GM12801 (cell line): ENCODE results near the gene FYN.

Experiments used
- CTCF ChIP-seq: IDR thresholded peaks from one replicate; pipeline ENCODE4 v1.5.1; 2011; ENCODE audit warnings: control low read depth; ENCODE audit not compliant: insufficient read length; ENCODE audit errors: extremely low read depth

FYN gene

GRCh38 chr6:111644893-111645430 lies 228.3 kb downstream of the FYN start:
- no peak for TF ChIP-seq CTCF

GRCh38 chr6:111642463-111643158 lies 230.6 kb downstream of the FYN start:
- TF ChIP-seq CTCF = no peak

- no peak for TF ChIP-seq CTCF
Measured at GRCh38 chr6:111639266-111639665, 234.0 kb downstream of the FYN start.

- TF ChIP-seq CTCF = no peak
Measured at GRCh38 chr6:111633822-111634221, 239.4 kb downstream of the FYN start.

GRCh38 chr6:111632468-111633247 lies 240.6 kb downstream of the FYN start:
- no peak for TF ChIP-seq CTCF

GRCh38 chr6:111631903-111632460 lies 241.3 kb downstream of the FYN start:
- TF ChIP-seq CTCF = no peak

GRCh38 chr6:111631018-111631417 lies 242.2 kb downstream of the FYN start:
- TF ChIP-seq CTCF = no peak
